HG02571 (cell line): ENCODE data around the gene TBC1D30.

Experiments used
- ATAC-seq: cut with Tn5 transposase; IDR thresholded peaks from one replicate; pipeline ENCODE4 v1.9.1; 2021; ENCODE audit warnings: mild to moderate bottlenecking, moderate library complexity; ENCODE audit not compliant: unreplicated experiment

Gene TBC1D30

DNA sequence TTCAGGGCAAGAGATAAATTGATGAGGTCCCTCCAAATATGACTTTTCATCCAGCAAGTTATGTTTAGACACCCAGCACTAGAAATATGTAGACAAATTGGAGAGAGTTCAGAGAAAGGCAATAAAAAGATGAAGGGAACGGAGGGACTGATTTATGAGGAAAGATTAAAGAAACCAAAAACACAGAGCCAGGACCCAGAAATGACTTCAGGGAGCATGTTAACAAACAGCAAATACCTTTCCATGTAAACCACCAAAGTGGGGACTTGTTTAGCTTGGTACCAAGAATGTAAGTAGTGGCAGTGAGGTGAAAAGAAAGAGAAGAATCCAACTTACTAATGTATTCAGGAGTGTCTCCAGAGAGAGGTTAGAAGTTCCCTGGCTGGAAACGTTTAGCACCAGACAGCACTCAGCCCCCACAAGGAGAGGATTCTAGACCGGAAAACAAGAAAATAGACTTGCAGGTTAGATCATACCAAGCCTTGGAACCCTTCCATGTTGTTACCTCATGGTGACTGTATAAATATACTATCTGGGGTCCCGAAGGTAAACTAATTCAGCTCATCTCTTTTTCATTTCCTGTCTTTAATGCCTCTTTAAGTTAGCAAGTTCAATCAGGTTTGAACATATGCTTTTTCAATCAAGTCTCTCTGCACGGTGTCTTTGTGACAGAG, 79.2 kb downstream of the TBC1D30 start:
- no peak for ATAC-seq

DNA sequence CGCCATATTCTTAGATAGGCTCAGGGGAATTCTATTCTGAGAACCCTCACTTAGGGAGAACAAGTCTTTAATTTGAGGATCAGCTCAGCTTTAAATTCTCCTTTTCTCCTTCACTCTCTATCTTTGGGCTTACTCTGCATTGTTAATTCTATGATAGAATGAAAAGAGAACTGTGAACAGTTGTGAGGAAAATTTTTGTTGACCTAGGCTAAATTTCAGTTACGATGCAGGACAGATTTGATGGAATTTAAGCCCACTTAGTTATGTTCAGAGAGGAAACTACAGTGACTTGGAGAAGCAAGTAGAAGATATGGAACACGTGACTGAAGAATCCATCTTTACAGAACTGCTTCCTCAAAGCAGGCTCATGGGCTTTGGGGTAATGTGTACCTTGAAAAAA, 82.7 kb downstream of the TBC1D30 start:
- ATAC-seq = no peak

DNA sequence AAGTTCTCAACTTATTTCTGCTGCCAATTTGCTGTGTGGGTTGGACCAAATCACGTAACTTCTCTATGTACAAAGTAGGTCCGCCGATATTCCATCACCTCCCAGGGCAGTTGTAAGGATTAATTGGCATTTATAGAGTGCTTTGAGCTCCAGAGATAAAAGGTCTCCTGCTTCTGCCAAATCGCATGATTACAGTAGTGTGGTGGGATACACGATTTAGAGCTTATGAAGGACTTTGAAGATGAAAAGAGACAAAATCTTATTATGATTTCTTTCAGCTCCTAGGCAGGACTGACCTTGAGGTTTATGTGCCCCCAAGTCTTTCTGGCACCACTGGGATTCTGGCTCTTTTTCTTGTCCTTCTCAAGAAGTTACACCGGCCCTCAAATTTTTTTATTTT, 84.7 kb downstream of the TBC1D30 start:
- ATAC-seq = no peak

DNA sequence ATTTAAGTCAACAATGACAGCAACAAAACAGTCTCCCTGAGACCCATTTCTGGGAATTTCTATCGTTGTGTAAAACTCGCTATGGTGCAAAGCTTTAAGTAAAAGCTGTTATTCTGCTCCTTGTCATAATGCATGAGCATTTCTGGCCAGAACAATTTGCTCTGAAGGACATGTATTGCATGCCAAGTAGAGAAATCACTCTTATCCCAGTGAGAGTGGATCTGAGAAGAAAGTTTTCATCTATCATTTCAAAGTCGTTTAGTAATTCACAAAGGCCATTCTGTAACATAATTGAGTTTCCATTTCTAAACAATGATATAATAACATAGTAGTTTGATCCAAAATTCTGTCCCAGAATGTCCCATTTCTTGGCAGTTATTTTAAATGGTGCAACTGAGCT, 86.6 kb downstream of the TBC1D30 start:
- ATAC-seq = no peak

DNA sequence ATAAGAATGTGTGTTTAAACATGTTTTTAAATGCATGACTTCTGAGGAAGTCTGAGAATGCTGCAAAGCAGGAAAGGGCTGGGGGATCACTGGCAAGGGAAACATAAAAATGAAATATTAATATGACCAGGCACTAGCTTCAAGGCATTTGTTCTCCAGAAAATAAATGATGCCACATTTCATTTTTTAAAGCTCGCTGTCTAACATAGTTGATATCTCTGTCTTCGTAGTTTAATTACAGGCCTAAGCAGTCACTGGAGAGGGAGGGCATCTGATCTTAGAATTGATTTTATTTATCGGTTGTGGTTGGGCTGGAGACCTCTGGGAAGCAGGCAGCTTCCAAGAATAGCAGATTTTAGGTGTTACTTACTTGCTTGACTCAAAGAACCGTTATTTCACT, 87.5 kb downstream of the TBC1D30 start:
- ATAC-seq = no peak

DNA sequence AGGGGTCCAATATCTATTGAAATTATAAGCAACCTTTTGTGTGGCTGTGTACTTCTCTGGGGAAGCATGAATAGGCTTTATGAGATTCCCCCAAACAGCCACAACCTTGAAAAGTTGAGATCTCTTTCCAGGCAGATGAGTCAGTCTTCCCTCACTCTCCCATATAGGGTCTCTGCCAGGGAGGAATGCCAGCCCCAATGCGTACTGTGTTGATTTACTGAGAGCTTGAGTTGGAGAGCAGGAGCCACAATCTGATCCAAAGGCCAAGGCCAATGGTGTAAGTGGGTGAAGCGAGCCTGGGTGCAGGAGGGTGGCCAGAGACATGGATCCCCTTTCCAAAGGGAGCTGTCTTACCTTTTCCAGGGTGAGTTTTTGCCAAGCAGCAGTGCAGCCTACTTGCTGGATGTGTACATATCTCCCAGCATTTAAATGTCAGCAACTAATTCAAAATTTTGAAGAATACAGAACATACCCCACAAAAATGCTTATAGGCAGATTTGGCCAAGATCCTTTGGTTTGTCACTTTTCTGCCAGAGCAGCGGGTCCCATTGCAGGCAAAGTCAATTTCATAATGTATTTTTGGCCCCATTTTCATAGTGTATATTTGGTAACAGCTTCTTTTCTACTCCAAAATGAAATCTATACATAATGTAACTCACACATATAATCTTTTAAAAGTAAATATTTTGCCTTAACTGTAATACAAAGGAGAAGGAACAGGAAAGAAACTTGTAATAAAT, 88.2 kb downstream of the TBC1D30 start:
- ATAC-seq = no peak

DNA sequence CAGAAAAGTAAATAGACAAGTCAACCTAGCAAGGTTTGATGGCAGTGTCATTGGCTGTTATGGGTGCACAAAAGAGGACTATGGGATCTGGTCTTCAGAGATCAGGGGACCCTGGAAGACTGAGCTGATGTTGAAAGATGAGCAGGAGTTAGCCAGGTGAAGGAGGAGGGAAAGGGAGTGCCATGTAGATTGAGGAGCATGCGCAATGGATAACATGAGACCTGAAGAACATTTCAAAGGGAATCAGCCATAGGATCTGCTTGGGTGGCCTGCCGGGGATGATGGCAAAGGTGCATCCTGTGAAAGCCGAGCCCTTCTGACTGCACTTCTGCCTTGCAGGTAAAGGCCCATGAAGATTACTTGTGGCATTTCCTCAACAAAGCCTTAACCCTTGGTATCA, 90.8 kb downstream of the TBC1D30 start:
- no peak for ATAC-seq

DNA sequence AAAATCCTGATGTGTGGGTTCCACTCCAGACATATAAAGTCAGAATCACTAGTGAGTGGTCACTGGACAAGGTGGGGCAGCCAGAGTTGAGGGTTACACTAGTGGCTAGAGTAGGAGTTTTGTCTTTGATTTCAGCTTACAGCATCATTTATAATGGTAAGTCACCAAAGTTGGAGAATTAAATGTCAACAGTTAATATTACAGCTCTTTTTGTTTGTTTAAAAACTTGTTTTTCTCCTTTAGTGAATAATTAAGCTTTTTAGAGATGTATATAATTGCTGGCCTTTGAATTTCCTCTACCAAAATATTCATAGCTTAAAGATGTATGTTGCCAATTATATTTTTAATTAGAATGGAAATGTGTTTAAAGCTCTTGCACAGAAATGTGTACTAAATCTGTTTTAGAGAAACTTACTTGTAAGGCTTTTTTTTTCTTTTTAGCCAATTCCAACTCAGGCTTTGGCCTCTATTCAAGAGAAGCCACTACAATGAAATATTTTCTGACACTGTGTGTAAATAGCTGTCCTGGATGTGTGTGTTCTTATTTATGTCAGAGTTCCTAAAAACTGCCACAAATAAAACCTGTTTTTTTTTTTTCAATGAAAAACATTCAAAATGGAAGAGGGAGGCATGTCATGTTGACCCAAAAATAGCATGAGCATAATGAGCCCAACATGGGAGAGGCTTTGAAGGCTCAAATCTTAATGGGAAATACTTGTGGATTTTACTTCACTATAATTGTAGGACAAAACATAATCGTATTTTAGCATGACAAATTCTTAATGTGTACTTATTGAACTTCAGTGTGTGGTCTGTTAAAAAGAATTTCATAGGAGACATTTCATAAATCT, 92.2 kb downstream of the TBC1D30 start:
- no peak for ATAC-seq

DNA sequence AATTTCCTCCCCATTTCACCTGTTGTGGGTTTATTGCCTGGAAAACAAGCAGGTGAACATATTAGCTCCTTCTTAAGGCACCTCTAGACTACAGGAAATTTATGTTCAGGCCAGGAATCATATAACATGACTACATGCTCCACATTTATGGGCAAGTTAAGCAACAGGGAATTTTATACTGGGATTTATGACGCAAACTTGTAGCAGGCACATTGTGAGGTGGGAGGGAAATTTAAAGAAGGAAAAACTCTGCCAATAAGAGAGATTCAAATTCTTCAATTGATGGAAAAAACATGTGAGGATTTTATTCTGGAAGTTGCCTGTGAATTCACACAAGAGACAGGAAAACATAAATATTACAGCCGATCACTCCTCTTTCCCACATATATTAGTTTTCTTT, 93.9 kb downstream of the TBC1D30 start:
- ATAC-seq = no peak

DNA sequence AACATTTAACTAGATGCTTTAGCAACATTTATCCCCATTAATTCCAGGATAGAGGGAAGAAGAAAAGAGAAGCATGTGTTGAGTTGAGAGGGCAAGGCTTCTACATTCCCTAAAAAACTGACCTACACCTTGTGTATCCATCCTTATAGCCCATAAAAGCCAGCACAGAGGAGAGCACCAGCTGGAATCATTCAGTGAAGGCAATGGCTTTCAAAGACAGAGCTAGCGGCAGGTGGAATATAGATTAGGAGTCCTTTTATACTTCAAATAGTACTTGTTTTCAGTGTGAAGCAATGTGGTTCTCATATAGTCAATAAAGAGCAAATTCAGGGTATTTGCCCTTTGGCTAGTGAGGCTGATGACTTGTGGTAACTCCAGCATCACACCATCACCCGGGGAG, 94.4 kb downstream of the TBC1D30 start:
- ATAC-seq = no peak

DNA sequence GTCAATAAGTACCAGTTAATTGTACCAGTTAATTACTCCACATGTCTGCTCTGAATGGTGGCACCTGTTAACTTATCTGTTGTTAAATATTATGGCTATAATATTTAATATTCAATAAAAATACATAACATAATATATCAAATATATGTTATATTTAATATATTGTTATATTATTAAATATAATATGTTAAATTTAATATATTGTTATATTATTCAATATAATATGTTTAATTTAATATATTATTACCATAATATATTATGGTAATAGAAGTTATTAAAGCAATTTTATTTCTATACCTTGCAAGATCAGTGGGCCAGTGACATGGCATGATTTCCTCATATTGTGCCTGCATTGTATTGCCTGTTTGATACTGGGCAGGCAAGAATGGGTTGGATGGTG, 98.4 kb downstream of the TBC1D30 start:
- no peak for ATAC-seq

DNA sequence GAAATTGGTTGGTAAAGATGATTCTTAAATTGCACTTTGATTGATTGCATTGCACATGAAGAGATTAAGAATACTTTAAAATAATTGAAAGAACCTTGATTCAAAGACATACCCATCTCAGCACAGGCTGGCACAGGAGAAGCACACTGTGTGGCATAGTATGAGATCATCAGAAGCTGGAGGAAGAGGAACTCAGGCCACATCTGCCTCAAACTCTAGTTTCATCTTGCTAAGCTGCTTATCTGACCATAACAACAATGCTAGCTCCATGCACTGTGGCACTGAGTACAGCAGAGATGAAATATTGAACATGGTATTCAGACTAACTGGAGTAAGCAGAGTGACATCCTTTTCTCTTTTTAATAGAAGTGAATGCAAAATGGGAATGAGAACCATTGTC, 99.1 kb downstream of the TBC1D30 start:
- ATAC-seq = no peak
